Fibroblast of mammary gland (primary cell): ENCODE measurements around the gene CWC22.
"Not testable (repeated sequence)": the region's sequence is repeated elsewhere in the genome, so short reads cannot be mapped to it uniquely, and the experiment has no call there.

Experiments used
- DNase-seq: peaks from one replicate; pipeline ENCODE4 v3.0.0-alpha.2; 2010; ENCODE audit warnings: low read depth
- H3K4me3 ChIP-seq: 2 replicates; pipeline ENCODE4 v1.5.1; 2011; ENCODE audit warnings: low read depth, mild to moderate bottlenecking, low read length, moderate library complexity; ENCODE audit not compliant: control insufficient read depth
- CTCF ChIP-seq: conservative IDR thresholded peaks from 2 replicates; pipeline ENCODE4 v1.5.1; 2011; ENCODE audit warnings: low read depth, low read length, inconsistent platforms; ENCODE audit not compliant: control insufficient read depth, insufficient read depth

Gene CWC22

GRCh38 chr2:180006781-180007579 lies at the start of gene CWC22:
TSS of gene CWC22 (minus strand) at chr2:180007297. CDS start at chr2:179993341, 13,956 bp downstream.
- no peak for TF ChIP-seq CTCF
- peak; percentile 91 for DNase-seq
- peak within 1 kb of the TSS; percentile 97 for H3K4me3 ChIP-seq

GRCh38 chr2:180056367-180057118 lies 49.4 kb upstream of the CWC22 start:
- H3K4me3 ChIP-seq = no peak overlapping the region
- no peak for TF ChIP-seq CTCF
- DNase-seq = no peak

GRCh38 chr2:180054576-180054975 lies 47.5 kb upstream of the CWC22 start:
- DNase-seq, H3K4me3 ChIP-seq: not testable (repeated sequence)

GRCh38 chr2:180050246-180050645 lies 43.1 kb upstream of the CWC22 start:
- peak; percentile 47 for DNase-seq
- no peak overlapping the region for H3K4me3 ChIP-seq
- no peak for TF ChIP-seq CTCF

- no peak overlapping the region for H3K4me3 ChIP-seq
- no peak for TF ChIP-seq CTCF
- DNase-seq = peak; percentile 45
Measured at GRCh38 chr2:180048251-180048650, 41.2 kb upstream of the CWC22 start.

- TF ChIP-seq CTCF = no peak
- no peak overlapping the region for H3K4me3 ChIP-seq
- DNase-seq = no peak
Measured at GRCh38 chr2:180046776-180047175, 39.7 kb upstream of the CWC22 start.

GRCh38 chr2:180046202-180046601 lies 39.1 kb upstream of the CWC22 start:
- H3K4me3 ChIP-seq = no peak overlapping the region
- no peak for TF ChIP-seq CTCF
- DNase-seq = no peak
